C4-2B (cell line): Measurements from ENCODE around the gene KLHL13.
"Not testable (repeated sequence)": the region's sequence is repeated elsewhere in the genome, so short reads cannot be mapped to it uniquely, and the experiment has no call there.

Experiments
- ZFX ChIP-seq: fragments of 450-650 bp; IDR thresholded peaks from 2 replicates; pipeline ENCODE4 v1.6.1; 2017
- TF ChIP-seq, protein P1 (sequence below): fragments of 450-650 bp; conservative IDR thresholded peaks from 2 replicates; pipeline ENCODE4 v1.5.1; 2017; ENCODE audit warnings: mild to moderate bottlenecking

DNA sequence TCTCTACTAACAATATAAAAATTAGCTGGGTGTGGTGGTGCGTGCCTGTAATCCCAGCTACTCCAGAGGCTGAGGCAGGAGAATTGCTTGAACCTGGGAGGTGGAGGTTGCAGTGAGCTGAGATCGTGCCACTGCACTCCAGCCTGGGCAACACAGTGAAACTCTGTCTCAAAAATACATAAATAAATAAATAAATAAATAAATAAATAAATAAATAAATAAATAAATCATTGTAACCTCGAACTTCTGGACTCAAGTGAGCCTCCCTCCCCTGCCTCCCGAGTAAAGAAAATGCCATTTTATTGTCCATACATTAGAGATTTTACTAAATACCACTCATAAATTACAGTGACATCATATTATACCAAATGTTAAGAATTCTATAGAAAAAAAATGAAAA is 7.6 kb upstream of the KLHL13 start:
- TF ChIP-seq, protein P1, sequence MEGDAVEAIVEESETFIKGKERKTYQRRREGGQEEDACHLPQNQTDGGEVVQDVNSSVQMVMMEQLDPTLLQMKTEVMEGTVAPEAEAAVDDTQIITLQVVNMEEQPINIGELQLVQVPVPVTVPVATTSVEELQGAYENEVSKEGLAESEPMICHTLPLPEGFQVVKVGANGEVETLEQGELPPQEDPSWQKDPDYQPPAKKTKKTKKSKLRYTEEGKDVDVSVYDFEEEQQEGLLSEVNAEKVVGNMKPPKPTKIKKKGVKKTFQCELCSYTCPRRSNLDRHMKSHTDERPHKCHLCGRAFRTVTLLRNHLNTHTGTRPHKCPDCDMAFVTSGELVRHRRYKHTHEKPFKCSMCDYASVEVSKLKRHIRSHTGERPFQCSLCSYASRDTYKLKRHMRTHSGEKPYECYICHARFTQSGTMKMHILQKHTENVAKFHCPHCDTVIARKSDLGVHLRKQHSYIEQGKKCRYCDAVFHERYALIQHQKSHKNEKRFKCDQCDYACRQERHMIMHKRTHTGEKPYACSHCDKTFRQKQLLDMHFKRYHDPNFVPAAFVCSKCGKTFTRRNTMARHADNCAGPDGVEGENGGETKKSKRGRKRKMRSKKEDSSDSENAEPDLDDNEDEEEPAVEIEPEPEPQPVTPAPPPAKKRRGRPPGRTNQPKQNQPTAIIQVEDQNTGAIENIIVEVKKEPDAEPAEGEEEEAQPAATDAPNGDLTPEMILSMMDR, result not testable (repeated sequence)
- not testable (repeated sequence) for TF ChIP-seq ZFX
